ENCODE results near the gene RDH12. TPM values are rescaled to one million over a fixed set of nuclear protein-coding genes. Genes with fewer than 3 reads are reported as not detected.

Gene RDH12
- total RNA-seq, 8 experiments from 2014 or later: 0.19 to 4.2 (median 0.22) TPM; not detected in 4

- Histone ChIP-seq H3K27ac (no peak overlapping the region), H3K4me3 (no peak overlapping the region), H3K4me1 (replicated peaks in 1 of 2) (peaks cover 1 to 5% of the 10 kb centered on the region in 2 donors)
- in situ Hi-C loops (cut with MboI; ENCODE audit: low pct_unique_long_range_greater_than_20kb in 2 of 9, low sequenced_read_pairs in 9 of 9, unreplicated experiment in 9 of 9): no loop called here
- WGBS, 10 experiments: 60 to 100% (median 69%) methylated on average over 1 to 3 of the region's 3 CpGs; no CpG with 5 or more reads in 6 of the 10 experiments
- no peak for ATAC-seq (replicated peaks in 6 of 8)
Measured at GRCh38 chr14:67734675-67735074, 33.0 kb downstream of the RDH12 start.

GRCh38 chr14:67735336-67736147, 33.9 kb downstream of the RDH12 start:
- Histone ChIP-seq H3K4me1 (replicated peaks in 1 of 2) (peaks cover 0 to 5% of the 10 kb centered on the region in 2 donors), H3K27ac (no peak overlapping the region), H3K4me3 (no peak overlapping the region)
- no peak for ATAC-seq (replicated peaks in 6 of 8)
- WGBS, 10 experiments: 60 to 100% (median 87%) methylated on average over 1 to 8 of the region's 10 CpGs; no CpG with 5 or more reads in 1 of the 10 experiments
- in situ Hi-C loops (cut with MboI; ENCODE audit: low pct_unique_long_range_greater_than_20kb in 2 of 9, low sequenced_read_pairs in 9 of 9, unreplicated experiment in 9 of 9): no loop called here

GRCh38 chr14:67736771-67737170, 35.1 kb downstream of the RDH12 start:
- no peak overlapping the region for H3K27ac ChIP-seq
- 53 to 100% (median 87%) methylated on average over 1 to 4 of the region's 4 CpGs for whole genome bisulfite sequencing, 10 experiments
- in situ Hi-C loops (cut with MboI; ENCODE audit: low pct_unique_long_range_greater_than_20kb in 2 of 9, low sequenced_read_pairs in 9 of 9, unreplicated experiment in 9 of 9): no loop called here
- no peak overlapping the region for H3K4me3 ChIP-seq
- ATAC-seq (replicated peaks in 6 of 8): no peak
- peaks cover 0 to 5% of the 10 kb centered on the region in 2 donors for H3K4me1 ChIP-seq (replicated peaks in 1 of 2)

- H3K27ac ChIP-seq: peak overlapping the region in 1 of 2 donors; percentile 60
- 0 to 84% (median 59%) methylated on average over 1 to 10 of the region's 12 CpGs for WGBS, 10 experiments
- peaks cover 0 to 5% of the 10 kb centered on the region in 2 donors for H3K4me1 ChIP-seq (replicated peaks in 1 of 2)
- peak; percentile 26 to 96 (median 90) for ATAC-seq (replicated peaks in 6 of 8)
- in situ Hi-C loops (cut with MboI; ENCODE audit: low pct_unique_long_range_greater_than_20kb in 2 of 9, low sequenced_read_pairs in 9 of 9, unreplicated experiment in 9 of 9): no loop called here
- no peak overlapping the region for H3K4me3 ChIP-seq
Measured at GRCh38 chr14:67738740-67739504, 37.2 kb downstream of the RDH12 start.

GRCh38 chr14:67744046-67744445, 42.4 kb downstream of the RDH12 start:
- in situ Hi-C loops (cut with MboI; ENCODE audit: low pct_unique_long_range_greater_than_20kb in 2 of 9, low sequenced_read_pairs in 9 of 9, unreplicated experiment in 9 of 9): no loop called here
- no peak overlapping the region for H3K27ac ChIP-seq
- peaks cover 0 to 1% of the 10 kb centered on the region in 2 donors for H3K4me1 ChIP-seq (replicated peaks in 1 of 2)
- 30 to 100% (median 92%) methylated on average over 1 to 2 of the region's 2 CpGs for WGBS, 10 experiments
- H3K4me3 ChIP-seq: no peak overlapping the region
- no peak for ATAC-seq (replicated peaks in 6 of 8)

- H3K4me1 ChIP-seq (replicated peaks in 1 of 2): no peaks in the 10 kb centered on the region
- H3K27ac ChIP-seq: no peak overlapping the region
- WGBS, 10 experiments: 83 to 100% (median 100%) methylated on average over 1 of the region's 1 CpG; no CpG with 5 or more reads in 5 of the 10 experiments
- no peak for ATAC-seq (replicated peaks in 6 of 8)
- in situ Hi-C loops (cut with MboI; ENCODE audit: low pct_unique_long_range_greater_than_20kb in 2 of 9, low sequenced_read_pairs in 9 of 9, unreplicated experiment in 9 of 9): no loop called here
- no peak overlapping the region for H3K4me3 ChIP-seq
Measured at GRCh38 chr14:67746927-67747326, 45.2 kb downstream of the RDH12 start.

GRCh38 chr14:67748312-67748711, 46.6 kb downstream of the RDH12 start:
- in situ Hi-C loops (cut with MboI; ENCODE audit: low pct_unique_long_range_greater_than_20kb in 2 of 9, low sequenced_read_pairs in 9 of 9, unreplicated experiment in 9 of 9): no loop called here
- ATAC-seq (replicated peaks in 6 of 8): no peak
- 83 to 100% (median 96%) methylated on average over 1 to 7 of the region's 10 CpGs; no CpG with 5 or more reads in 2 of the 10 experiments for WGBS, 10 experiments

GRCh38 chr14:67749341-67750084, 47.8 kb downstream of the RDH12 start:
- no peak overlapping the region for H3K4me3 ChIP-seq
- ATAC-seq (replicated peaks in 6 of 8): peak in 1 of 8 experiments; percentile 55
- H3K4me1 ChIP-seq (replicated peaks in 1 of 2): no peaks in the 10 kb centered on the region
- 0 to 100% (median 100%) methylated on average over 1 to 6 of the region's 6 CpGs; no CpG with 5 or more reads in 1 of the 10 experiments for WGBS, 10 experiments
- no peak overlapping the region for H3K27ac ChIP-seq
- in situ Hi-C loops (cut with MboI; ENCODE audit: low pct_unique_long_range_greater_than_20kb in 2 of 9, low sequenced_read_pairs in 9 of 9, unreplicated experiment in 9 of 9): no loop called here

More at GRCh38 chr14:67748312-67748711, 46.6 kb downstream of the RDH12 start:
- no peak overlapping the region for H3K4me3 ChIP-seq
- H3K4me1 ChIP-seq (replicated peaks in 1 of 2): no peaks in the 10 kb centered on the region
- H3K27ac ChIP-seq: no peak overlapping the region

GRCh38 chr14:67756496-67756895, 54.8 kb downstream of the RDH12 start:
- Histone ChIP-seq H3K4me1 (replicated peaks in 1 of 2) (no peaks in the 10 kb centered on the region), H3K27ac (no peak overlapping the region), H3K4me3 (no peak overlapping the region)
- in situ Hi-C loops (cut with MboI; ENCODE audit: low pct_unique_long_range_greater_than_20kb in 2 of 9, low sequenced_read_pairs in 9 of 9, unreplicated experiment in 9 of 9): no loop called here
- no peak for ATAC-seq (replicated peaks in 6 of 8)
- WGBS, 10 experiments: 50 to 100% (median 100%) methylated on average over 1 of the region's 1 CpG; no CpG with 5 or more reads in 3 of the 10 experiments

GRCh38 chr14:67757175-67757574, 55.5 kb downstream of the RDH12 start:
- no peaks in the 10 kb centered on the region for H3K4me1 ChIP-seq (replicated peaks in 1 of 2)
- no peak overlapping the region for H3K27ac ChIP-seq
- no peak overlapping the region for H3K4me3 ChIP-seq
- in situ Hi-C loops (cut with MboI; ENCODE audit: low pct_unique_long_range_greater_than_20kb in 2 of 9, low sequenced_read_pairs in 9 of 9, unreplicated experiment in 9 of 9): no loop called here
- WGBS, 10 experiments: 42 to 100% (median 94%) methylated on average over 1 to 3 of the region's 3 CpGs; no CpG with 5 or more reads in 1 of the 10 experiments
- no peak for ATAC-seq (replicated peaks in 6 of 8)

- 83 to 100% (median 93%) methylated on average over 1 to 2 of the region's 2 CpGs; no CpG with 5 or more reads in 3 of the 10 experiments for WGBS, 10 experiments
- H3K27ac ChIP-seq: no peak overlapping the region
- in situ Hi-C loops (cut with MboI; ENCODE audit: low pct_unique_long_range_greater_than_20kb in 2 of 9, low sequenced_read_pairs in 9 of 9, unreplicated experiment in 9 of 9): no loop called here
- no peak for ATAC-seq (replicated peaks in 6 of 8)
- no peak overlapping the region for H3K4me3 ChIP-seq
- no peaks in the 10 kb centered on the region for H3K4me1 ChIP-seq (replicated peaks in 1 of 2)
Measured at GRCh38 chr14:67759916-67760315, 58.2 kb downstream of the RDH12 start.

- Histone ChIP-seq H3K4me1 (replicated peaks in 1 of 2) (no peaks in the 10 kb centered on the region), H3K27ac (no peak overlapping the region), H3K4me3 (no peak overlapping the region)
- ATAC-seq (replicated peaks in 6 of 8): no peak
- 82 to 100% (median 90%) methylated on average over 1 to 5 of the region's 5 CpGs; no CpG with 5 or more reads in 5 of the 10 experiments for WGBS, 10 experiments
- in situ Hi-C loops (cut with MboI; ENCODE audit: low pct_unique_long_range_greater_than_20kb in 2 of 9, low sequenced_read_pairs in 9 of 9, unreplicated experiment in 9 of 9): no loop called here
Measured at GRCh38 chr14:67762051-67762450, 60.4 kb downstream of the RDH12 start.
